Fibroblast of peridontal ligament (primary cell): ENCODE measurements around the gene DBF4.
A peak's percentile ranks its signal among the peaks of the same experiment; 100 is the strongest.
"Not testable (repeated sequence)": the region's sequence is repeated elsewhere in the genome, so short reads cannot be mapped to it uniquely, and the experiment has no call there.

Experiments
- DNase-seq: peaks from one replicate; pipeline ENCODE4 v3.0.0-alpha.2; 2010; ENCODE audit errors: extremely low read depth

DBF4 gene

DNA sequence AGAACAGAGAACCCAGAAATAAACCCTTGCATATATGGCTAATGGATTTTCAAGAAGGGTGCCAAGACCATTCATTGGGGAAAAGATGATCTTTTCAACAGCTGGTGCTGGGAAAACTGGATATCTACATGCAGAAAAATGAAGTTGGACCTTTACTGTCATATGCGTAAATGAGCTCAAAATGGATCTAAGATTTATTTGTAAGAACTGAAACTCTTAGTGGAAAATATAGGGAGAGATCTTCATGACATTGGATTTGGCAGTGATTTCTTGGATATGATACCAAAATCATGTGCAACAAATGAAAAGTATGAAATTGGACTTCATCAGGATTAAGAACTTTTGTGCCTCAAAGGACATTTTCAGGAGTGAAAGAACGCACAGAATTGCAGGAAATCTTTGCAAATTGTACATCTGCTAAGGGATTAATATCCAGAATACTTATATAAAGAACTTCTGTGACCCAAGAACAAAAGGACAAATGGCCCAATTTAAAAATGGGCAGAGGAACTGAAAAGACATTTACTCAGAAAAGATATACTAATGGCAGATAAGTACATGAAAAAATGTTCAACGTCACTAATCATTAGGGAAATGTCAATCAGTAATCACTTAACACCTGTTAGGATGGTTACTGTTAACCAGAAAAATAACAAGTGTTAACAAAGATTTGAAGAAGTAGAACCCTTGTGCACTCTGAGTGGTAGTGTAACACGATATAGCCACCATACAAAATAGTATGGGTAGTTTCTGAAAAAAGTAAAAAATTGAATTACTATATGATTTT, 6.1 kb downstream of the DBF4 start:
- DNase-seq = no peak

- no peak for DNase-seq
Observed at GRCh38 chr7:87885018-87885417, 8.7 kb downstream of the DBF4 start.

DNA sequence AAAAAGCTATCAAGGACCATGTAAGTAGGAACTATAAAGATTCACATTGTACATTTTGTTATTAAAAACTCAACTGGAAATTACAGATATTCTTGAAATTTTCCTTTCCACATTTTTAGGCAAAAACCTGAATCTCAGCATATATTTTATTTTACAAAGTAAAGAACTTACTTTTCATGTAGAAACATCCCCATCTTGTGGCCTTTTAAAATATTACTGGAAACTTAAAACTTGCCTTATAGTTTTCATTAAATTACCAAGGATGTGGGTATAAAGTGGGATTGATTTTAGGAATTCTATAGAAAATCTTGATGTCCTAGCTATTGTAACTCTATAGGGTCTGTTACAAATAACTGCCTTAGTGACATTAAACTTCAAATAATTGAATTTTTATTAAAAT, 10.6 kb downstream of the DBF4 start:
- peak; percentile 82 for DNase-seq

DNA sequence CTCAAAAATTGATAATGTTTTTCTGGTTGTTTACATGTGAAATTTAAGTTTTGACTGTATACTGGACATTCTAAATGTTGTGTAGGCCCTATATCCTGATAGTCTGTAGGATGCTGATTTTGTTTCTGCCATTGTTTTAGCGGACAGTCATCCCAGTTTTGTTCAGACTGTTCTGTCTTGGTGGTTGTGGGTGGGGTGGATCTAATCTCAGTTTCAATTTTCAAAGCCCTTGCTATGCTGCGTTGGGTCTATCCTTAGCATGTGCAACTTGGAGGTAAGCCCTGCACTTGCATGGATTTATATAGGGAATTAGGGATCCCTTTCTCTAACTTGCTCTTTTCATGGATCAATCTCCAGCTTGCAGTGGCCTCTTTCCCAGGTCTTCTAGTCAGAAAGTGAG, 19.1 kb downstream of the DBF4 start:
- no peak for DNase-seq

- DNase-seq = no peak
Observed at GRCh38 chr7:87899255-87899654, 23.0 kb downstream of the DBF4 start.

- not testable (repeated sequence) for DNase-seq
Observed at GRCh38 chr7:87907136-87907906, 31.0 kb downstream of the DBF4 start.

GRCh38 chr7:87908814-87909213, 32.5 kb downstream of the DBF4 start:
- not testable (repeated sequence) for DNase-seq

- no peak for DNase-seq
Observed at GRCh38 chr7:87912121-87912520, 35.8 kb downstream of the DBF4 start.

DNA sequence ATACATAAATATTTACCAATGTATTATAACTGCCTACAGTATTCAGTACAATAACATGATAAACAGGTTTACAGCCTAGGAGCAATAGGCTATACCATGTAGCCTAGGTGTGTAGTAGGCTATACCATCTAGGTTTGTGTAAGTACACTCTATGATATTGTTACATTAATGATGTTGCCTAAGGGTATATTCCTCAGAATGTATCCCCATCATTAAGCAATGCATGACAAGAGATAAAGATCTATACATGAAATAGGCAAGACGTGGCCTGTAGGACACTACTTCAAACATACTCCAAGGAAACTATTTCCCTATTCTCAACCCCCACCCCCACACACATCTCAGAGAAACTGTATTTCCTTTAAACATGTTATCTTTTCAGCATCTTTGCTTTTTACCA, 42.4 kb downstream of the DBF4 start:
- no peak for DNase-seq

GRCh38 chr7:87919875-87920274, 43.6 kb downstream of the DBF4 start:
- DNase-seq = no peak

GRCh38 chr7:87920578-87920977, 44.3 kb downstream of the DBF4 start:
- no peak for DNase-seq

GRCh38 chr7:87922759-87923395, 46.6 kb downstream of the DBF4 start:
- DNase-seq = not testable (repeated sequence)

DNA sequence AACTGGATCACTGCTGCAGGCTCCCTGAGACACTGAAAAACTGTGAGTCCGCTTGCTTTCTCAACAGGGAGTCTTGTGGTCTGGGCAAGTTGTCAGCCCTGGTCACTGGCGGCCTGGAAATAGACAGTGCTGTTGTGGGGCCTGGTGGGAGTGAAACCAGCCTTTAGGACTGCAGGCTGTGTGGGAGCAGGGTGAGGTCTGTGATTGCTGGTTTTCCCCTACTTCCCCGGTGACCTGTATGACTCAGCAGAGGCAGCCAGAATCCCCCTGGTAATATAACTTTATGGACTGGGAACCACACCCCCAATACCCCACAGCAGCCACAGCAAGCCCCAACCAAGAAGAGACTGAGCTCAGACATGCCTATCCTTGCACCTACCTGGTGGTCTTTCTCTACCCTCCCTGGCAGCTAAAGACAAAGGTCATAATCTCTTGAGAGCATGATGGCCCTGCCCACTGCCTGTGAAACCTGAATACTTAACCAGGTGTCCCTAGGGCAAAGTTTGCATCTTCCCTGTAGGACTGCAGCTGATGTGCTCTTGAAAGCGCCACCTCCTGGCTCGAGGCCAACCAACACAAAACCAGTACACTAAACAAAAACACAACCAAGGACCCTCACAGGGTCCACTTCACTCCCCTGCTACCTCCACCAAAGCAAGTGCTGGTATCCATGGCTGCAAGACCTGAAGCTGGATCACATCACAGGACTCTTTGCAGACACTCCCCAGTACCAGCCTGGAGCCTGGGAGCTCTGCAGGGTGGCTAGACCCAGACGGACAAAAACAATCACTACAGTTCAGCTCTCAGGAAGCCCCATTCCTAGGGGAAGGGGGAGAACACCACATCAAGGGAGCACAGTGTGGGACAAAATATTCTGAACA, 50.5 kb downstream of the DBF4 start:
- DNase-seq = peak; percentile 24

DNA sequence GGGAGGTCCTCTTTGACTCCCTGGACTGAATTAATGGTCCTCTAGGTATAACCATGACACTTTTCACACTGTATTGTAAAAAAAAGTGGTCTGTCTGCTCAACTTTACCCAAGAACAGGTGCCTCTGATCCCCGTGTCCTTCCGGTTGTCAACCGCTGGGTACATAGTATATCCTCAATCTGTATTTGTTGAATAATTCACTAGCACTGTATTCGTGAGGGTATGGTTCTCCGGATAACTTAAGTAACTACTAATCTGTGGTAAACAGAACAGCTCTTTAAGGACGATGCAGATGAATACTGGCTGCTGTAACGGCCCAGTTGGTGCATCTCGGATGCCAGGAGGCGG, 57.3 kb downstream of the DBF4 start:
- no peak for DNase-seq

GRCh38 chr7:87933953-87934698, 57.8 kb downstream of the DBF4 start, which contains the start of gene ADAM22:
Gene ADAM22, plus strand, starts transcription at chr7:87934251. Its CDS starts 215 bp downstream, at chr7:87934466.
- peak; percentile 63 for DNase-seq

DNA sequence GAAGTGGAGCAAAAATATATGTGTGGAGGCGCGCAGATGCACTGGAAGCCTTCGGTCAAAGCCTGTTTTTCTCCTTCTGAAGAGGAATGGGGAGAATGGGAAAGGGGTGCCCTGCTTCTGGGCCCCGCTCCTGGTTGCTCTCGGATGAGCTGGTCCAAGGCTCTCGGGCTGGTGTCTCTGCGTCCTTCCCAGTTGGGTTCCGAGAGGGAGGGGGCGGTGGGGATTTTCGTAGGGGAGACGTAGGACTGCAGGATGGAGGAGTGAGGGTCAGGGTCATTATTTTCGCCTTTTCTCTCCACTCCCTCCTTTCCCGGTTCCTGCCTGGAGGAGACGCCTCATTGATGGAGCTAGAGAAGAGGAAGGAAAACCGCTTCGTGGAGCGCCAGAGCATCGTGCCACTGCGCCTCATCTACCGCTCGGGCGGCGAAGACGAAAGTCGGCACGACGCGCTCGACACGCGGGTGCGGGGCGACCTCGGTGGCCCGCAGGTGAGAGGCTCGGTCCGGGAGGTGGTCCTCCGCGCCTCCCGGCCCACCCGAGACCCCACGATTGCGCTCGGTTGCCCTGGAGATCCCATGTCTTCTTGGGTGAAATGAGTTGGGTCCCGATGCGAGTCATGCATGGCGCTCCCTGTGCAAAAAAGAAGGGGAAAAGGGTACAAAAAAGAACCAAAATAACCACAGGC, 58.5 kb downstream of the DBF4 start:
- DNase-seq = peak; percentile 6

- DNase-seq = no peak
Observed at GRCh38 chr7:87935384-87935706, 59.1 kb downstream of the DBF4 start.

- no peak for DNase-seq
Observed at GRCh38 chr7:87941138-87941537, 64.8 kb downstream of the DBF4 start.

DNA sequence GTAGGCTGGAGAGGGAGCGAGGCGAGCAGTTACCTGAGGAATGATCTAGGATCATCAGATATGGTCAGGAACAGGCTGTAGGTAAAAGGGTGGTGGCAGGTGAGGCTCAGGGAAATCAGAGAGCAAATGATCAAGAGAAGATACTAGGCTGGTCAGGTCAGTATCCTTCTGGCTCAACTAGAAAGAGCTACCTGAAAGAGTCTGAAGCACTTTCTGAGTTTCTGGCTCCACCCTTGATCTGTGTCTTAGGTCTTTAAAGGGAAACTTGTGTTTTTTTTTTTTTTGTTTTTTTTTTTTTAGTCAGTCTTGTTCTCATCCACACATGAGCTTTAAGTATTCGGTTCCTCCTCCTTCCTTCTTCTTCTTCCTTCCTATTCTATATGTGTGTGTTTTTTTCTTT, 68.3 kb downstream of the DBF4 start:
- no peak for DNase-seq

GRCh38 chr7:87945926-87946325, 69.6 kb downstream of the DBF4 start:
- DNase-seq = not testable (repeated sequence)

- no peak for DNase-seq
Observed at GRCh38 chr7:87948371-87948770, 72.1 kb downstream of the DBF4 start.
